ENCODE data around the gene RGL4. TPM values are rescaled to one million over a fixed set of nuclear protein-coding genes. Genes with fewer than 3 reads are reported as not detected.
"Not testable (repeated sequence)": the region's sequence is repeated elsewhere in the genome, so short reads cannot be mapped to it uniquely, and the experiment has no call there.

Gene RGL4
- total RNA-seq, 1 donor from 2014 or later, result not detected

DNA sequence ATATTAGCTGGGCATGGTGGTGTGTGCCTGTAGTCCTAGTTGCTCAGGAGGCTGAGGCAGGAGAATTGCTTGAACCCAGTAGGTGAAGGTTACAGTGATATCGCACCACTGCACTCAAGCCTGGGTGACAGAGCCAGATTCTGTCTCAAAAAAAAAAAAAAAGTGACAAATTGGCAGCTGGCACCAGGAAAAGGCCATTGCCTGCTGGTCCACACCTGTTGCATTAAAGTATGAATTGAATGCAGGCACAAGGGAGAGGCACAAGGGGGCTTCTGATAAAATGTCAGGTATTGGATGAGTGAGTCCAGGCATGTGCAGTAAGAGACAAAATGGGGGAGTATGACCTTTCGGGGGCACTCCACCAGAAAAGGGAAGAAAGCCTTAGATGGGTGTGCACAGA, 31.9 kb downstream of the RGL4 start:
- Histone ChIP-seq H3K4me1 (ENCODE audit: insufficient read depth, low read length) (no peaks in the 10 kb centered on the region), H4K20me1 (ENCODE audit: insufficient read depth, low read length) (no peaks in the 10 kb centered on the region), H2AFZ (ENCODE audit: low read depth, low read length) (no peak overlapping the region), H3K79me2 (ENCODE audit: insufficient read depth, low read length) (no peaks in the 10 kb centered on the region), H3K36me3 (ENCODE audit: insufficient read depth, low read length) (no peaks in the 10 kb centered on the region), H3K9me3 (ENCODE audit: insufficient read depth, low read depth, low read length) (no peaks in the 10 kb centered on the region), H3K9ac (ENCODE audit: low read length) (no peak overlapping the region), H3K27me3 (ENCODE audit: insufficient read depth, low read length) (no peaks in the 10 kb centered on the region), H3K4me3 (ENCODE audit: insufficient read depth, low read depth, low read length) (no peak overlapping the region), H3K27ac (ENCODE audit: low read depth, low read length) (no peak overlapping the region), H3K4me2 (ENCODE audit: low read length) (no peak overlapping the region)
- DNase-seq (ENCODE audit: low read depth) (no peak), FAIRE-seq (no peak)
- no peak for TF ChIP-seq EZH2 (IDR thresholded peaks at IDR 0.05; ENCODE audit: insufficient read depth, low read length)
- TF ChIP-seq, protein P1, sequence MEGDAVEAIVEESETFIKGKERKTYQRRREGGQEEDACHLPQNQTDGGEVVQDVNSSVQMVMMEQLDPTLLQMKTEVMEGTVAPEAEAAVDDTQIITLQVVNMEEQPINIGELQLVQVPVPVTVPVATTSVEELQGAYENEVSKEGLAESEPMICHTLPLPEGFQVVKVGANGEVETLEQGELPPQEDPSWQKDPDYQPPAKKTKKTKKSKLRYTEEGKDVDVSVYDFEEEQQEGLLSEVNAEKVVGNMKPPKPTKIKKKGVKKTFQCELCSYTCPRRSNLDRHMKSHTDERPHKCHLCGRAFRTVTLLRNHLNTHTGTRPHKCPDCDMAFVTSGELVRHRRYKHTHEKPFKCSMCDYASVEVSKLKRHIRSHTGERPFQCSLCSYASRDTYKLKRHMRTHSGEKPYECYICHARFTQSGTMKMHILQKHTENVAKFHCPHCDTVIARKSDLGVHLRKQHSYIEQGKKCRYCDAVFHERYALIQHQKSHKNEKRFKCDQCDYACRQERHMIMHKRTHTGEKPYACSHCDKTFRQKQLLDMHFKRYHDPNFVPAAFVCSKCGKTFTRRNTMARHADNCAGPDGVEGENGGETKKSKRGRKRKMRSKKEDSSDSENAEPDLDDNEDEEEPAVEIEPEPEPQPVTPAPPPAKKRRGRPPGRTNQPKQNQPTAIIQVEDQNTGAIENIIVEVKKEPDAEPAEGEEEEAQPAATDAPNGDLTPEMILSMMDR (IDR thresholded peaks at IDR 0.05; ENCODE audit: insufficient read depth, low read depth, low read length), result no peak
- peaks cover 3% of the 10 kb centered on the region for H3K9me3 Mint-ChIP-seq (ENCODE audit: unreplicated experiment)
- H3K36me3 Mint-ChIP-seq (ENCODE audit: low read depth, unreplicated experiment), result no peaks in the 10 kb centered on the region
- H3K27me3 Mint-ChIP-seq (ENCODE audit: low read depth, unreplicated experiment), result peaks cover 5% of the 10 kb centered on the region
- H3K4me1 Mint-ChIP-seq (ENCODE audit: low read depth, unreplicated experiment), result no peaks in the 10 kb centered on the region
- no peak overlapping the region for H3K27ac Mint-ChIP-seq (ENCODE audit: unreplicated experiment)
- H3K4me3 Mint-ChIP-seq (ENCODE audit: unreplicated experiment), result no peak overlapping the region

DNA sequence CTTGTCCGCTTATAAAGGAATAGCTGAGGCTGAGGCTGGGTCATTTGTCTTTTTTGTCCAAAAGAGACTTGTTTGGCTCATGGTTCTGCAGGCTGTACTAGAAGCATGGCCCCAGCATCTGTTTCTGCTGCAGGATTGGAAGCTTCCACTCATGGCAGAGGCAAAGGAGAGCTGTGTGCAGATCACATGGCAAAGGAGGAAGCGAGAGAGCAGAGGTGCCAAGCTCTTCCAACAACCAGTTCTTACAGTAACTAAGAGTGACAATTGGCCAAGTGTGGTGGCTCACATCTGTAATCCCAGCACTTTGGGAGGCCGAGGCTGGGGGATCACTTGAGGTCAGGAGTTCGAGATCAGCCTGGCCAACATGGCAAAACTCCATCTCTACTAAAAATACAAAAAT, 37.3 kb downstream of the RGL4 start:
- H3K4me2 ChIP-seq (ENCODE audit: low read length); H3K27ac Mint-ChIP-seq (ENCODE audit: unreplicated experiment); H4K20me1 ChIP-seq (ENCODE audit: insufficient read depth, low read length); H2AFZ ChIP-seq (ENCODE audit: low read depth, low read length); H3K4me3 ChIP-seq (ENCODE audit: insufficient read depth, low read depth, low read length); H3K36me3 ChIP-seq (ENCODE audit: insufficient read depth, low read length); H3K4me1 Mint-ChIP-seq (ENCODE audit: low read depth, unreplicated experiment); H3K4me1 ChIP-seq (ENCODE audit: insufficient read depth, low read length); H3K79me2 ChIP-seq (ENCODE audit: insufficient read depth, low read length); H3K9ac ChIP-seq (ENCODE audit: low read length); H3K27me3 ChIP-seq (ENCODE audit: insufficient read depth, low read length); FAIRE-seq; H3K36me3 Mint-ChIP-seq (ENCODE audit: low read depth, unreplicated experiment); H3K27me3 Mint-ChIP-seq (ENCODE audit: low read depth, unreplicated experiment); DNase-seq (ENCODE audit: low read depth); H3K4me3 Mint-ChIP-seq (ENCODE audit: unreplicated experiment); H3K27ac ChIP-seq (ENCODE audit: low read depth, low read length); H3K9me3 Mint-ChIP-seq (ENCODE audit: unreplicated experiment); H3K9me3 ChIP-seq (ENCODE audit: insufficient read depth, low read depth, low read length): not testable (repeated sequence)

DNA sequence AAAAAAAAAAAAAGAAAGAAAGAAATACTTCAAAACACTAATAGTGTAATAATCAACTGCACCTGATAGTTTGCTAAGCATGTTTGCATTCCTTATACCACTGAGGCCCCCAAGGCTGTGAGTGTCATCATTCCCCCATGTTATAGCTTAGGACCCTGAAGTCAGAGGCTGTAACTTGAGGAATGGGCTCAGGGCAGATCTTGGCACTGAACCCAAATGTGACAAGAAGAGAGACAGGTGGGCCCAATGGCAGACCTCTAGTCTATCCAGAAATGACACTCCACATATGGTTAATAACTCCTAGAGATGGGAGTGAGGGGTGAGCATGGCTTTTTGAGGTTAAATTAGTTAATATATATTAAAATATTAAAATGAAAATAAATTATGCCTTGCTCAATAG, 46.9 kb downstream of the RGL4 start:
- Mint-ChIP-seq H3K27ac (ENCODE audit: unreplicated experiment) (no peak overlapping the region), H3K9me3 (ENCODE audit: unreplicated experiment) (no peaks in the 10 kb centered on the region), H3K4me1 (ENCODE audit: low read depth, unreplicated experiment) (peaks cover 9% of the 10 kb centered on the region), H3K27me3 (ENCODE audit: low read depth, unreplicated experiment) (peaks cover 1% of the 10 kb centered on the region), H3K4me3 (ENCODE audit: unreplicated experiment) (no peak overlapping the region), H3K36me3 (ENCODE audit: low read depth, unreplicated experiment) (peaks cover 8% of the 10 kb centered on the region)
- no peaks in the 10 kb centered on the region for H3K4me1 ChIP-seq (ENCODE audit: insufficient read depth, low read length)
- H3K9ac ChIP-seq (ENCODE audit: low read length), result no peak overlapping the region
- no peaks in the 10 kb centered on the region for H3K79me2 ChIP-seq (ENCODE audit: insufficient read depth, low read length)
- DNase-seq (ENCODE audit: low read depth), result no peak
- H4K20me1 ChIP-seq (ENCODE audit: insufficient read depth, low read length), result peaks cover 4% of the 10 kb centered on the region
- no peak for FAIRE-seq
- H3K36me3 ChIP-seq (ENCODE audit: insufficient read depth, low read length), result peaks cover 2% of the 10 kb centered on the region
- H3K27me3 ChIP-seq (ENCODE audit: insufficient read depth, low read length), result no peaks in the 10 kb centered on the region
- no peak overlapping the region for H3K27ac ChIP-seq (ENCODE audit: low read depth, low read length)
- no peak overlapping the region for H2AFZ ChIP-seq (ENCODE audit: low read depth, low read length)
- H3K4me2 ChIP-seq (ENCODE audit: low read length), result no peak overlapping the region
- no peaks in the 10 kb centered on the region for H3K9me3 ChIP-seq (ENCODE audit: insufficient read depth, low read depth, low read length)
- H3K4me3 ChIP-seq (ENCODE audit: insufficient read depth, low read depth, low read length), result no peak overlapping the region
- TF ChIP-seq, protein P1 (IDR thresholded peaks at IDR 0.05; ENCODE audit: insufficient read depth, low read depth, low read length), result no peak
- no peak for TF ChIP-seq EZH2 (IDR thresholded peaks at IDR 0.05; ENCODE audit: insufficient read depth, low read length)

All from astrocyte (in vitro differentiated cells and primary cell).